ENCODE data around the gene TRMT61A.
"Not testable (repeated sequence)": the region's sequence is repeated elsewhere in the genome, so short reads cannot be mapped to it uniquely, and the experiment has no call there.

TRMT61A gene

GRCh38 chr14:103509864-103510723 lies 18.9 kb upstream of the TRMT61A start:
- DNase-seq: no peak

- no peak for DNase-seq
These were observed 18.0 kb upstream of the TRMT61A start for GRCh38 chr14:103510724-103511693.

DNA sequence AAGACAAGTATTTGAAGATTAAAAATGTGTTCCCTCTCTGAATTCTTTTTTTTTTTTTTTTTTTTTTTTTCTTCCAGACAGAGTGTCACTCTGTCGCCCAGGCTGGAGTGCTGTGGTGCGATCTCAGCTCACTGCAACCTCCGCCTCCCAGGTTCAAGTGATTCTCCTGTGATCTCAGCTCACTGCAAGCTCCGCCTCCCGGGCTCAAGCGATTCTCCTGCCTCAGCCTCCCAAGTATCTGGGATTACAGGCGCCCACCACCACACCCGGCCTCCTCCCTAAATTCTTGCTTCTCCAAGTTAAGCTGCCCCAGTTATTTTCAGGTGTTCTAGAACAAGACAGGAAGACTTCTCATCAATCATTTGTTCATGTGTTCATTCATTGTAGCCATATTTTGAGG lies 16.8 kb upstream of the TRMT61A start:
- DNase-seq: not testable (repeated sequence)

DNA sequence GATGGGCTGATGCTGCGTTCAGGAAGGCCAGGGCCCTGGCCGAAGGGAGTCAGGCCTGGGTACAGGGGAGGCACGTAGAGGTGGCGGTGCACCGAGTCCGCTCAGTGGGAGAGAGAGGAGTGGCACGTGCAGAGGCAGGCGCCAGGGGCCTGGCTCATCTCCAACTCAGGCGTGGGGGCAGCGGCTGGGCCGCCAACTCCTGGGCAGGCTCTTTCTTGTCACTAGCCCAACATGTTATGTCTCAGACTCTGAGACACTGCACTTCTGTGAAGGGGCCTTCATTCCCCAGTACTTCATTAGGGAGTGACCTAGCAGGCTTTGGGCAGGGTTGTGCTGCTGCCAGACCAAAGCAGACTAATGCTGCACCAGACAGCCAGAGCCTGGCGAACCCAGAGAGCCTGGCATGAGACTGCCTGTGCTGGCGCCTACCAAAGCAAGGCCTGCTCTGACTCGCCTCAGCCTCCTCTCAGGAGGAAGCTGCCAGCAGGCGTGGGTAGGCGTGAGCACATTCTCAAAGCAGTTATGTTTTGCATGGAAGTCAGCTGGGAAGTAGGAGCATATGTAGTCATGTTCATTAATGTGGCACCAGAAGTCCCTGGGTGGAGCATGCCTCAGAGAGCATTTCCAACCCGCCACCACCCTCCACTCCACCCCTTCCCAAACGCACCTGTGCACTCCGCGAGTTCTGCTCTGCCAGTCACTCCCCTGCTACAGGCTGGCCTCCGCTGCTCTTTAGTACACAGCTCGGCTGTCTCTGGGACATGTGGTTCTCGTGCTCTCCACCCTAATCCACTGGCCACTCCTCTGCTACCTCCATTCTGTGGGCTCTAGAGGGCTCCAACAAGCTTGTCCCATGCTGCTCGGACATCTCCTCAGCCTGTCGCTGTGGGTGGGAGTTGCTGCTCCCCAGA lies 16.0 kb upstream of the TRMT61A start:
- DNase-seq: no peak

DNA sequence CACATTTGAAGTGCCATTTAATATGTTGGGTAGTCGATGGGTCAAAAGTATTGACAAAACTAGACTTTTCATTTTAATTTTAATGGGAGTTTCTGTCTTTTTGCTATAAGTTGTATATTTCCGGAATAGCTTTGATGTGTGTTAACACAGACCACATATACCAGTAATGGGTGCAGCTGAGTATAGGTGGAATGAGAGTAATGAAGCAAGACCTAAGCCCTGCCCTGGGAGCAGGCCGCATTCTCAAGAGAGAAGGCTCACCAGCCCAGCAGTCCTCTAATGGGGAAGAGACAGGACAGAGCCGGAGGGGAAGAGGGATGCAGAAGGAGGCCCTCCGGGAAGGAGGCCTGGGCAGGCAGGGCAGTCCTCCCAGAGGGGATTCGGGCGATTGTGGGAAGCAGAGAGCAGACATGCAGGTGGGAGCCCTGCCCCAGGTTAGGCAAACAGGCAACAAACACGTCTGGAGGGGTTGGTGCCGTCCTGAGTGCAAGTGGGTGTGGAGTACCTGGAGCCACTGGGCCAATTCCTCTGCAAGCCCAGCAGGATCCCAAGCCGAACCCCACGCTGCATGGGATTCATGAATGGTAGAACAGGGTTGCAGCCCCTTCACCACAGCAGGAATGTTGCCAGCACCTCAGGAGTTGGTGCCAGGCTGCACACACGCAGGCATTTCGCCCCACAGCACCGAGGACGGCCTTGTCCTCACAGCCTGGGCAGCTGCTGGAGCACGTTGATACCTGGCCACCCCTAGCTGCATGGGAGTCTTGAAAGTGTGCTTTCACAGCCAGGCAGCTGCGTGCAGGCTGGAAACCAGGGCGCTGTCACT lies 14.2 kb upstream of the TRMT61A start:
- DNase-seq: no peak

DNA sequence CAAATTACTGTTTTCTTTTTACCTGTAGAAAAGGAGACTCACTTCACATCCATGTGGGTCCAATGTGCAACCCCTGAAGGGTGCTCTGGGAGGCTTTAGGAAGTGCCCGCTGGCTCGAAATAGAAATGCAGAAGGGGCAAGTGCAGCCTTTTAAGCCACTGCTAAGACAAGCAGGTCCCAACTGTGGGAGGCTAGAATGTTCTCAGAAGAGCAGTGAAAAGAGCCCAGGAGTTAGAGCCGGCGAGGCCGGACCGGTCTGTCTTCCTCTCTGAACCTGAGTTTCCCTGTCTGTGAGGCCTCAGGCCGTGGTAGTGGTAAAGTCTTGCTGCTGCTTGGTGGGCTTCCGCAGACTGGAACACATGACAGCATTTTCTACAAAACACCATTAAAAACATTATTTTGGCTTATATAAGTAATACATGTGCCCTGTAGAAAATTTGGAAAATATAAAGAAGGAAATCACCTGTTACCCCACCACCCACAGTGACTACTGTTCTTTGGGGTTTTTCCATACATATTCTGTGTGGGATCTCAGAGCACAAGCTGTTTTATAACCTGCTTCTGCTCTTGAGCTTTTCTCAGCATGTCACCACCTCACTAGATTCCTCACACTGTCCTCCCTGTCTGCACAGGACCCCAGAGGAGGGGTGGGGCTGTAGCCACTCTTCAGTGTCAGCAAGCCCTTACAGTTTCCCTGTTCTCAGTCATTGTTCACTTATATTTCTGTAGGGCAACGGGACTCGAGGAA lies 12.4 kb upstream of the TRMT61A start:
- DNase-seq: no peak

GRCh38 chr14:103517174-103517566 lies 11.8 kb upstream of the TRMT61A start:
- DNase-seq: no peak

DNA sequence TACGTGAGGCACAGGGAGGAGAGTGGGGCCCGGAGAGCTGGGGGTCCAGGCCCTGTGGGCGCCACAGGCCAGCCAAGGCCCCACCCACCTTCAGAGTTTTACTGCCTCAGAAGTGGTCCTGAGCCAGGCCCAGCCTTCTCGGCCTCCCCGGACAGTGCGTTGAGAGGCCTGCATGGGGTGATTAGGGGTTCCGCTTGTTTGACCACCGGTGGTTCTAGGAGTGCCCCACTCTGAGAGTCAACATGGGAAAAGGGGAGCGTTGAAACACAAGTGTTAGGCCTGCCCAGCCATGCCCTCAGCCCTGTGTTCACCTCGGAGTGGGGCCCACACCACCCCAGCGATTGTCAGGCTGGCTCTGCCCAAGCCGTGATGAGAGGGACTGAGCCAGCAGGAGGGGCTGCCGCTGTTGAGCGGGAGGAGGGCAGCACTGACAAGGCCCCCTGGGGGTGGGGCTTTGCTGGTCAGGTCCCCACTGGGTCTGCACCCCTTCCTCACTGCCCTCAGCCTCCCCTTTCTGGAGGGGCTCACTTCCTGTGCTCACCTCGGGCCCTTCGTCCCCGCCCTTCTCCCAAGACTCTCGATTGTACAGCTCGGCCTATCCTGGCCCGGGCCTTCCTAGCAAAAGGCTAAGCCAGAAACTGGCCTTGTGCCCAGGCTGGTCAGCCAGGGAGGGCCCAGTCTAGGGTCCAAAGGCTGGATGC lies 11.1 kb upstream of the TRMT61A start:
- no peak for DNase-seq

DNA sequence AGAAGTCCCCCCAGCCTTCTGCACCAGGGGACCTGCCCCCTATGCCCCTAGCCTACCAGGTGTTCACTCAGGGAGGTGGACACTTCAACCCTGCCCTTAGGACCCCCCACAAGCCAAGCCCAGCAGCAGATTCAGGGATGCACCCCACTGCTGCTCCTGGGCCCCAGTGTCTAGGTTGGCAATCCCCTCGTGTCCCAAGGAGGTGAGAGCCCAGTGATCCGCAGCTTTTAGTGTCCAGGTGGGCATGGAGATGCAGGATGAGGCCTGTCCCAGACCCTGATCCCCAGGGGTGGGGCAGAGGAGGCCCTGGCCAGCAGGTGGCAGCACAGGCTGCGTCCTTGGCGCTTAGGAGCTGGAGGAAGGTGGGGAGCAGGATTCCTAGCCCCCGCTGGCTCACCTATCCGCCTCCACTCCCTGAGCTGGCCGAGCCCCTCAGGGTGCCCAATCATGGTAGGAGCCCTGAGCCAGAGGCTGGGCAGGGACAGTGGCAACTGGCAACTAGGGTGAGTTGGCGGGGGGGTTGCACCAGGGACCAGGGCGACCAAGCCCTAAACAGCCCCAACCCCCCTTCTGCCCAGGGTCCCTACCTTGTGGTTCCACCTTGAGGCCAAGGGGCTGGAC lies 10.5 kb upstream of the TRMT61A start:
- DNase-seq: no peak

GRCh38 chr14:103519043-103519836 lies 9.8 kb upstream of the TRMT61A start:
- no peak for DNase-seq

- no peak for DNase-seq
These were observed 9.2 kb upstream of the TRMT61A start for GRCh38 chr14:103519837-103520212.

DNA sequence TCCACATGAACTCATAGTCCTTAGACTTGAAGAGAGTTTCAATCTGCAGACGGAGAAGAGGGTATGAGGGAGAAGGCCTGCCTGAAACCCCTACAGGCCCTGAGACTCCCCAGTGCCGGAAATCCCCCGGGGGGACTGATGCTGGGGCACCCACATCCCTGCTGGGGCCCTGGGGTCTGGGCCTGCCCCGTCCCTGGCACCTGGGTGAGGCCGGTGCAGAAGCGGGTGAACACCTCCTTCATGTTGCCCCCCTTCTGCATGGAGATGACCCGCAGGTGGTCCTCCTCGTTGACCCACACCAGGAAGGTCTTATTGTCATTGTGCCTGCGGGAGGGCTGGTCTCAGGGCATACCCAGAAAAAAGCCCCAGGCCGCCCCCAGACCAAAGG lies 8.7 kb upstream of the TRMT61A start:
- DNase-seq: no peak

DNA sequence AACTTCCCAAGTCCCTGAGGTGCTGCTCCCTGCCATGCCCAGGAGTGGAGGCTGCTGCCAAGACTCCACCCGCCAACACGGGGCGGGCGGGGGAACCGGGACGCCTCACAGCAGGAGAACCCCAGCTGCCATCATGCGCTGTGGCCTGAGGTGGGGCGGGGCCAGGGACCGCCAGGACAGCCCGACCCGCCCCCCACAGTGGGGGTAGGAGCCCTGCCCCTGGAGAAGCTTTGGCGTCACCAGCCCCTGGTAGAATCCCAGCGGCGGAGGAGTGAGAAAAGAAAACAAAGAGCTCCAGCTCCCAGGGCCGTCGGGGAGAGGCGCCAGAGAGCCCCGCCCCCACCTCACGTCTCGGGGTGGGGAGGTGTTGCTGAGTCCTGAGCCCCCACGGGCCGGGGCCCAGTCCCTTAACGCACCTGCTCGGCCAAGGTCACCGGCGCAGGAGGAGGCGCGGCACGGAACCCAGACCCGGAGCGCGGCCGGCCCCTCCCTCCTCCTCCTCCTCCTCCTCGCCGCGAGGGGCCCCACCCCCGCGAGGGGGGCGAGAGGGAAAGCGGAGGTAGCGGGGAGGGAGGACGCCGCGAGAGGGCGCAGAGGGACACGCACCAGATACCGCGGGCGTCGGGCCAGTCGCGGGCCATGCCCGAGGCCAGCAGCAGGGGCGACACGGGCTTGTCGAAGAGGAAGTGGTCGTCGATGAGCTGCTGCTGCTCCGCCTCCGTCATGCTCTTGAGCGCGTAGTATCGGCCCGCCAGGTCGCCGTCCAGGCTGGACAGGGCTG lies 8.1 kb upstream of the TRMT61A start:
- no peak for DNase-seq

DNA sequence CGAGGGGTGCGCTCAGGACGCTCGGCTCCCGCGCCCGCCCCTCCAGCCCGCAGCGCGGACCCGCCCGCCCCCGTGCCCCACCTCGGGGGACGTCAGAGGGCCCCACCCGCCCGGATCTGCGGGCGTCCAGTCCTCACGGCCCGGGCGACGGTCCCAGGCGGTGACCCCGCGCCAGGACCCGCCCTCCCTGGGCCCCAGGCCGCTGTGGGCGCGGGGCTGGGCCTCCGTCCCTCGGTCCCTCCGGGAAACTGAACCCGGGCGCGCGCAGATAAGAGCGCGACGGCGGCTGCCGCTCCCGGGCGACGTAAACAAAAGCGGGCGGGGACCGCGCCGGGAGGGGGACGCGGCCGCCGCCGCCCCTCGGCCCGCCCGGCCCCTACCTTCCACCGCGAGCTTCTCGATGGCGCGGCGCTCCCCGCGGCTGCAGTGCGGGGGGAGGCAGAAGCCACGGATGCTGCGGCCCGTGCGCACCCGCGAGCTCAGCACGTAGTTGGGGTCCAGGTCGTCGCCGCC lies 7.5 kb upstream of the TRMT61A start:
- no peak for DNase-seq

- no peak for DNase-seq
These were observed 6.9 kb upstream of the TRMT61A start for GRCh38 chr14:103521951-103522563.

DNA sequence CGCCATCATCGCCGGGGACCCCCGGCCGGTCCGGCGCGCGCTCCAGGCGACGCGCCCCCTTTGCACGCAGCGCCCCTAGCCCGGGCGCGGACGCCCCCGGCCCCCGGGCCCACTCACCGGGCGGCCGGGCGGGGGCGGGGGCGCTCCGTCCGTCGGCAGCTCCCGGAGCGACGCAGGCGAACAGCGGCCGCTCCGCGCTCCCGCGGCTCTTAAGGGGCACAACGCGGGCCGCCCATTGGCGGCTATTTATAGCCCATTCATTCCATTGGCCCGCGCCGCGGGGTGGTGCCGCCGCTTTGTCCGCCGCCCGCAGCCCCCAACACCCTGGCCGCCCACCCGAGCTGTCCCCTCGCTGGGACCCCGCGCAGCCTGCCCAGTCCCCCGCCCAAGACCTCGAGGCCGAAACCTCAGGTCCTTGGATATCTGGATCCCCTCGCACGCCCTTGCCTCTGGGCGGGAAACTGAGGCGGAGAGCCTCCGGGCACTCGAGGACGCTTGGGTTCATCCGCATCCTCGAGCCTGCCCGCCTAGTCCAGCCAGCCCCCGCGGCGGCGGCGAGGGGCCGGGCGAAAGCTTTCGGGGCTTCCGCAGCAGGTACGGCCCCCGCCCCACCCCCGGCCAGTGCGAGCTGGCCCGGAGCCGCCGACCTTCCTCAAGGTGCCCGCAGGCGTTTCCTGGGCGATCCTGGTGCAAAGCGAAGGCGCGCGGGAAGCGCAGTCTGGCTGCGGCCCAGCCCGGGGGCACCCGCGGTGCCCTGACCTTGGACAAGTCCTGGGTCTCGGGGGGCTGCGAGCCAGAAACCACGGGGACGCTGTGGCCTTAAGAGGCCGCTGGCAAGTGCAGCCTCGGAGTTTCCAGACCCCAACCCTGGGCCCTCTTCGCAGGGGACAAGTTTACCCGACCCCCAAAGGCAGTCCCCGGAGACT lies 6.1 kb upstream of the TRMT61A start, which contains the start of gene CKB:
TSS of gene CKB (minus strand) at position 182 of the 926 bp plus-strand sequence. CDS start 337 bp downstream, outside the sequence.
- DNase-seq: no peak

All from SHP77 treated with DMSO at 0.1 percent for 48 hours (cell line).